ENCODE measurements around the gene FOSL2.
A peak's percentile ranks its signal among the peaks of the same experiment; 100 is the strongest.
"Not testable (repeated sequence)": the region's sequence is repeated elsewhere in the genome, so short reads cannot be mapped to it uniquely, and the experiment has no call there.

The FOSL2 gene

GRCh38 chr2:28371728-28372127 is 20.9 kb upstream of the FOSL2 start:
- not testable (repeated sequence) for H3K27ac Mint-ChIP-seq; DNase-seq; H3K4me3 Mint-ChIP-seq; H3K27me3 Mint-ChIP-seq; H3K36me3 Mint-ChIP-seq (ENCODE audit: insufficient read depth); H3K9me3 Mint-ChIP-seq; ATAC-seq (replicated peaks)
- H3K4me1 Mint-ChIP-seq (ENCODE audit: low read depth in 2 of 2), result peaks cover 24 to 35% of the 10 kb centered on the region in 2 donors

- DNase-seq (no peak), ATAC-seq (replicated peaks) (no peak)
- Mint-ChIP-seq H3K27me3 (no peaks in the 10 kb centered on the region), H3K9me3 (no peaks in the 10 kb centered on the region), H3K27ac (no peak overlapping the region), H3K36me3 (ENCODE audit: insufficient read depth) (peaks cover 9% of the 10 kb centered on the region), H3K4me3 (no peak overlapping the region), H3K4me1 (ENCODE audit: low read depth in 2 of 2) (peaks cover 16 to 31% of the 10 kb centered on the region in 2 donors)
Observed at GRCh38 chr2:28373854-28374253, 18.8 kb upstream of the FOSL2 start.

- DNase-seq (no peak), ATAC-seq (replicated peaks) (no peak)
- peaks cover 10% of the 10 kb centered on the region for H3K36me3 Mint-ChIP-seq (ENCODE audit: insufficient read depth)
- H3K4me1 Mint-ChIP-seq (ENCODE audit: low read depth in 2 of 2), result peaks cover 18 to 33% of the 10 kb centered on the region in 2 donors
- H3K27ac Mint-ChIP-seq, result peak overlapping the region in 1 of 2 donors; percentile 82
- no peaks in the 10 kb centered on the region for H3K27me3 Mint-ChIP-seq
- H3K9me3 Mint-ChIP-seq, result no peaks in the 10 kb centered on the region
- no peak overlapping the region for H3K4me3 Mint-ChIP-seq
Observed at GRCh38 chr2:28374331-28374730, 18.3 kb upstream of the FOSL2 start.

GRCh38 chr2:28375236-28375635 is 17.4 kb upstream of the FOSL2 start:
- H3K27ac Mint-ChIP-seq, result peak overlapping the region in 1 of 2 donors; percentile 82
- H3K27me3 Mint-ChIP-seq, result no peaks in the 10 kb centered on the region
- ATAC-seq (replicated peaks), result no peak
- peaks cover 12% of the 10 kb centered on the region for H3K36me3 Mint-ChIP-seq (ENCODE audit: insufficient read depth)
- peaks cover 22 to 37% of the 10 kb centered on the region in 2 donors for H3K4me1 Mint-ChIP-seq (ENCODE audit: low read depth in 2 of 2)
- no peak for DNase-seq
- H3K9me3 Mint-ChIP-seq, result no peaks in the 10 kb centered on the region
- no peak overlapping the region for H3K4me3 Mint-ChIP-seq

- peak overlapping the region in 1 of 2 donors; percentile 20 for H3K27ac Mint-ChIP-seq
- DNase-seq (no peak), ATAC-seq (replicated peaks) (no peak)
Observed at GRCh38 chr2:28375742-28376631, 16.7 kb upstream of the FOSL2 start.

GRCh38 chr2:28377195-28377816 is 15.4 kb upstream of the FOSL2 start:
- Mint-ChIP-seq H3K27me3 (no peaks in the 10 kb centered on the region), H3K4me1 (ENCODE audit: low read depth in 2 of 2) (peaks cover 18 to 33% of the 10 kb centered on the region in 2 donors), H3K9me3 (no peaks in the 10 kb centered on the region), H3K27ac (peak overlapping the region in 1 of 2 donors; percentile 81), H3K4me3 (peak overlapping the region in 1 of 2 donors; percentile 68), H3K36me3 (ENCODE audit: insufficient read depth) (peaks cover 12% of the 10 kb centered on the region)
- no peak for ATAC-seq (replicated peaks)
- DNase-seq, result no peak

More at GRCh38 chr2:28375742-28376631, 16.7 kb upstream of the FOSL2 start:
- Mint-ChIP-seq H3K4me3 (no peak overlapping the region), H3K36me3 (ENCODE audit: insufficient read depth) (peaks cover 12% of the 10 kb centered on the region), H3K4me1 (ENCODE audit: low read depth in 2 of 2) (peaks cover 18 to 33% of the 10 kb centered on the region in 2 donors), H3K9me3 (no peaks in the 10 kb centered on the region), H3K27me3 (no peaks in the 10 kb centered on the region)

- H3K4me1 Mint-ChIP-seq (ENCODE audit: low read depth in 2 of 2), result peaks cover 20 to 32% of the 10 kb centered on the region in 2 donors
- ATAC-seq (replicated peaks), result peak; percentile 32
- H3K27me3 Mint-ChIP-seq, result no peaks in the 10 kb centered on the region
Observed at GRCh38 chr2:28377984-28378678, 14.5 kb upstream of the FOSL2 start.

GRCh38 chr2:28378679-28379584 is 13.7 kb upstream of the FOSL2 start:
- Mint-ChIP-seq H3K27ac (peak overlapping the region; percentile 81 to 95), H3K36me3 (ENCODE audit: insufficient read depth) (peaks cover 16% of the 10 kb centered on the region), H3K4me3 (peak overlapping the region; percentile 68 to 70), H3K4me1 (ENCODE audit: low read depth in 2 of 2) (peaks cover 22 to 32% of the 10 kb centered on the region in 2 donors), H3K27me3 (no peaks in the 10 kb centered on the region), H3K9me3 (no peaks in the 10 kb centered on the region)
- ATAC-seq (replicated peaks) (peak; percentile 84), DNase-seq (no peak)

More at GRCh38 chr2:28377984-28378678, 14.5 kb upstream of the FOSL2 start:
- Mint-ChIP-seq H3K36me3 (ENCODE audit: insufficient read depth) (peaks cover 16% of the 10 kb centered on the region), H3K4me3 (peak overlapping the region in 1 of 2 donors; percentile 68), H3K9me3 (no peaks in the 10 kb centered on the region), H3K27ac (peak overlapping the region; percentile 81 to 95)
- no peak for DNase-seq

- ATAC-seq (replicated peaks) (no peak), DNase-seq (no peak)
- Mint-ChIP-seq H3K27me3 (no peaks in the 10 kb centered on the region), H3K4me3 (no peak overlapping the region), H3K4me1 (ENCODE audit: low read depth in 2 of 2) (peaks cover 22 to 32% of the 10 kb centered on the region in 2 donors), H3K27ac (peak overlapping the region; percentile 81 to 95), H3K36me3 (ENCODE audit: insufficient read depth) (peaks cover 13% of the 10 kb centered on the region), H3K9me3 (no peaks in the 10 kb centered on the region)
Observed at GRCh38 chr2:28380219-28380618, 12.4 kb upstream of the FOSL2 start.

GRCh38 chr2:28381225-28382180 is 11.2 kb upstream of the FOSL2 start:
- no peak for DNase-seq
- Mint-ChIP-seq H3K9me3 (no peaks in the 10 kb centered on the region), H3K27me3 (no peaks in the 10 kb centered on the region), H3K27ac (no peak overlapping the region), H3K36me3 (ENCODE audit: insufficient read depth) (peaks cover 13% of the 10 kb centered on the region), H3K4me1 (ENCODE audit: low read depth in 2 of 2) (peaks cover 22 to 29% of the 10 kb centered on the region in 2 donors), H3K4me3 (no peak overlapping the region)
- ATAC-seq (replicated peaks), result no peak

GRCh38 chr2:28382755-28383154 is 9.9 kb upstream of the FOSL2 start:
- H3K4me1 Mint-ChIP-seq (ENCODE audit: low read depth in 2 of 2), result peaks cover 22 to 26% of the 10 kb centered on the region in 2 donors
- no peaks in the 10 kb centered on the region for H3K27me3 Mint-ChIP-seq
- ATAC-seq (replicated peaks) (no peak), DNase-seq (no peak)
- H3K4me3 Mint-ChIP-seq, result no peak overlapping the region
- H3K27ac Mint-ChIP-seq, result peak overlapping the region in 1 of 2 donors; percentile 83
- peaks cover 13% of the 10 kb centered on the region for H3K36me3 Mint-ChIP-seq (ENCODE audit: insufficient read depth)
- H3K9me3 Mint-ChIP-seq, result no peaks in the 10 kb centered on the region

Data from effector memory CD8-positive, alpha-beta T cell (primary cell).